C4-2B (cell line): ENCODE measurements around the gene CFAP77.

Experiments
- CTCF ChIP-seq: fragments of 450-650 bp; conservative IDR thresholded peaks from 2 replicates; pipeline ENCODE4 v1.5.1; 2017; ENCODE audit warnings: mild to moderate bottlenecking
- ZFX ChIP-seq: fragments of 450-650 bp; IDR thresholded peaks from 2 replicates; pipeline ENCODE4 v1.6.1; 2017

GRCh38 chr9:132614324-132614723 is 204.3 kb downstream of the CFAP77 start:
- TF ChIP-seq CTCF (no peak), ZFX (no peak)
